Osteoblast (primary cell): ENCODE measurements around the gene KISS1. TPM values are rescaled to one million over a fixed set of nuclear protein-coding genes. Genes with fewer than 3 reads are reported as not detected.
A peak's percentile ranks its signal among the peaks of the same experiment; 100 is the strongest.

Experiments
- DNase-seq: peaks from one replicate; pipeline ENCODE4 v3.0.0; 2011; ENCODE audit warnings: low spot score, mixed read lengths; ENCODE audit not compliant: insufficient read length; ENCODE audit errors: missing footprints
- H2AFZ ChIP-seq: 2 replicates; pipeline ENCODE4 v1.6.0; 2011; ENCODE audit warnings: mild to moderate bottlenecking, low read length
- H3K27ac ChIP-seq: 2 replicates; pipeline ENCODE4 v1.5.1; 2011; ENCODE audit warnings: mild to moderate bottlenecking, low read depth, low read length, moderate library complexity
- H3K27me3 ChIP-seq: 2 replicates; pipeline ENCODE4 v1.6.0; 2012; ENCODE audit warnings: mild to moderate bottlenecking, control low read depth, inconsistent platforms, low read length, moderate library complexity; ENCODE audit not compliant: insufficient read depth
- H3K36me3 ChIP-seq: 2 replicates; pipeline ENCODE4 v1.5.1; 2011; ENCODE audit warnings: mild to moderate bottlenecking, low read length, control low read depth, moderate library complexity; ENCODE audit not compliant: insufficient read depth
- H3K4me1 ChIP-seq: 2 replicates; pipeline ENCODE4 v1.5.1; 2011; ENCODE audit warnings: mild to moderate bottlenecking, low read length, control low read depth, moderate library complexity; ENCODE audit not compliant: insufficient read depth
- H3K4me2 ChIP-seq: 2 replicates; pipeline ENCODE4 v1.6.0; 2011; ENCODE audit warnings: mild to moderate bottlenecking, low read length; ENCODE audit not compliant: insufficient read depth
- H3K4me3 ChIP-seq: fragments of 200-600 bp; sonication (generic); 3 replicates; pipeline ENCODE4 v1.5.1; 2012; ENCODE audit warnings: mild to moderate bottlenecking, low read length, inconsistent platforms; ENCODE audit not compliant: insufficient read depth
- H3K79me2 ChIP-seq: 2 replicates; pipeline ENCODE4 v1.6.0; 2012; ENCODE audit warnings: mild to moderate bottlenecking, low read length, control low read depth, inconsistent platforms; ENCODE audit not compliant: insufficient read depth
- H3K9me3 ChIP-seq: 2 replicates; pipeline ENCODE4 v1.5.1; 2011; ENCODE audit warnings: low read depth, low read length, control low read depth
- H4K20me1 ChIP-seq: 2 replicates; pipeline ENCODE4 v1.6.0; 2012; ENCODE audit warnings: mild to moderate bottlenecking, low read length, control low read depth; ENCODE audit not compliant: insufficient read depth
- CTCF ChIP-seq: IDR thresholded peaks from 2 replicates; pipeline ENCODE4 v1.5.1; 2011; ENCODE audit warnings: mild to moderate bottlenecking, low read depth, low read length, moderate library complexity; ENCODE audit errors: extremely low read depth
- total RNA-seq: library from RNA; depleted of rRNA; stranded (reverse); fragments of >200 nt; gene quantifications from 2 replicates; pipeline ENCODE4 v1.2.3, GENCODE V29; 2012

The KISS1 gene
- total RNA-seq, 1 donor: not detected

- H3K4me2 ChIP-seq: no peak overlapping the region
- H3K79me2 ChIP-seq: no peaks in the 10 kb centered on the region
- peak; percentile 45 for DNase-seq
- H4K20me1 ChIP-seq: no peaks in the 10 kb centered on the region
- no peaks in the 10 kb centered on the region for H3K9me3 ChIP-seq
- H3K4me1 ChIP-seq: no peaks in the 10 kb centered on the region
- no peak overlapping the region for H3K27ac ChIP-seq
- no peak overlapping the region for H3K4me3 ChIP-seq
- H2AFZ ChIP-seq: no peak overlapping the region
- H3K27me3 ChIP-seq: peaks cover 36% of the 10 kb centered on the region
- no peaks in the 10 kb centered on the region for H3K36me3 ChIP-seq
- no peak for TF ChIP-seq CTCF
These were observed 41.6 kb downstream of the KISS1 start for GRCh38 chr1:204154568-204155255.

GRCh38 chr1:204153667-204154066 lies 42.6 kb downstream of the KISS1 start:
- Histone ChIP-seq H3K79me2 (no peaks in the 10 kb centered on the region), H3K27ac (no peak overlapping the region), H3K4me2 (no peak overlapping the region), H3K9me3 (no peaks in the 10 kb centered on the region), H3K27me3 (peaks cover 36% of the 10 kb centered on the region), H3K36me3 (no peaks in the 10 kb centered on the region), H2AFZ (no peak overlapping the region), H4K20me1 (no peaks in the 10 kb centered on the region), H3K4me1 (no peaks in the 10 kb centered on the region), H3K4me3 (no peak overlapping the region)
- no peak for TF ChIP-seq CTCF
- DNase-seq: peak; percentile 80

GRCh38 chr1:204152310-204153044 lies 43.8 kb downstream of the KISS1 start:
- H3K9me3 ChIP-seq: no peaks in the 10 kb centered on the region
- no peak overlapping the region for H3K27ac ChIP-seq
- H3K4me1 ChIP-seq: no peaks in the 10 kb centered on the region
- H4K20me1 ChIP-seq: no peaks in the 10 kb centered on the region
- DNase-seq: peak; percentile 83
- H3K27me3 ChIP-seq: peaks cover 36% of the 10 kb centered on the region
- H3K4me3 ChIP-seq: peak overlapping the region; percentile 66
- no peak for TF ChIP-seq CTCF
- peak overlapping the region; percentile 66 for H3K4me2 ChIP-seq
- H3K79me2 ChIP-seq: no peaks in the 10 kb centered on the region
- H3K36me3 ChIP-seq: no peaks in the 10 kb centered on the region
- H2AFZ ChIP-seq: no peak overlapping the region
